HG02642 (cell line): ENCODE measurements around the gene CD82.
A peak's percentile ranks its signal among the peaks of the same experiment; 100 is the strongest.
"Not testable (repeated sequence)": the region's sequence is repeated elsewhere in the genome, so short reads cannot be mapped to it uniquely, and the experiment has no call there.

ENCODE experiments used
- ATAC-seq: cut with Tn5 transposase; IDR thresholded peaks from one replicate; pipeline ENCODE4 v1.9.1; 2021; ENCODE audit warnings: mild to moderate bottlenecking; ENCODE audit not compliant: unreplicated experiment, poor library complexity

Gene CD82

DNA sequence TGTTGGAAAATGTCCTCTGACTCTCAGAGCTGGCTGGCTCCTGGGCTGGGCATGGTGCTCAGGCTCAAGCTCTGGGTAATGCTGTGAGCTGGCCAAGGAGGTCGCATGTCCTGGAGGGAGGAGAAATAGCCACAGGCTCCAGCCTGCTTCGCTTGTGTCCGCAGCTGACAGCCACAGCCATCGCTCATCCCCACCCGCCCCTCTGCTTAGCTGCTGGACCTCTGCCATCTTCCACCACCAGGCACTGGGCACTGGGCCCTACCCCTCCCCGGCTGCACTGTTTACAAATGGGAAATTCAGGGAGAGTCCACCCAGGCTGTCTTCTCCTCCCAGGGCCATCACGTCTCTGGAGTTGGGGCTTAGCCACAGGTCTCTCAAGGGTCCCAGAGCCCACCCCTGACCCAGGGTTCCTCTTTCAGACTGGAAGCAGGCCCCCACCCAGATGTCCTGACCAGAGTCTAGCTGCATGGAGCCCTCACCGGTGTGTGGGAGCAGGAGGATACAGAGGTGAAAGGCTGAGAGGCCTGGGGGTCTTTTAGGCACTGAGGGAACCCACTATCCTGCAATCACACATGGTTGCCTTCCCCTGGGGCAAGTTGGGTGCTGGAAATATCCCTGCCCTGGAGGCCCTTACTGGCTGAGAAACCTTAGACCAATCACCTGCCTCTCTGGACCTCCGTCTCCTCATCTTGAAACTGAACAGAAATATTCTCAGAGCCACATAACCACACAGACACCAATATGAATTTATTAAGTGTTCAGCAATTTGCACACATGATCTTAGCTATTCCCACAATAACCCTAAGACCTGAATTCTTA is 62.7 kb downstream of the CD82 start:
- ATAC-seq, result peak; percentile 60

DNA sequence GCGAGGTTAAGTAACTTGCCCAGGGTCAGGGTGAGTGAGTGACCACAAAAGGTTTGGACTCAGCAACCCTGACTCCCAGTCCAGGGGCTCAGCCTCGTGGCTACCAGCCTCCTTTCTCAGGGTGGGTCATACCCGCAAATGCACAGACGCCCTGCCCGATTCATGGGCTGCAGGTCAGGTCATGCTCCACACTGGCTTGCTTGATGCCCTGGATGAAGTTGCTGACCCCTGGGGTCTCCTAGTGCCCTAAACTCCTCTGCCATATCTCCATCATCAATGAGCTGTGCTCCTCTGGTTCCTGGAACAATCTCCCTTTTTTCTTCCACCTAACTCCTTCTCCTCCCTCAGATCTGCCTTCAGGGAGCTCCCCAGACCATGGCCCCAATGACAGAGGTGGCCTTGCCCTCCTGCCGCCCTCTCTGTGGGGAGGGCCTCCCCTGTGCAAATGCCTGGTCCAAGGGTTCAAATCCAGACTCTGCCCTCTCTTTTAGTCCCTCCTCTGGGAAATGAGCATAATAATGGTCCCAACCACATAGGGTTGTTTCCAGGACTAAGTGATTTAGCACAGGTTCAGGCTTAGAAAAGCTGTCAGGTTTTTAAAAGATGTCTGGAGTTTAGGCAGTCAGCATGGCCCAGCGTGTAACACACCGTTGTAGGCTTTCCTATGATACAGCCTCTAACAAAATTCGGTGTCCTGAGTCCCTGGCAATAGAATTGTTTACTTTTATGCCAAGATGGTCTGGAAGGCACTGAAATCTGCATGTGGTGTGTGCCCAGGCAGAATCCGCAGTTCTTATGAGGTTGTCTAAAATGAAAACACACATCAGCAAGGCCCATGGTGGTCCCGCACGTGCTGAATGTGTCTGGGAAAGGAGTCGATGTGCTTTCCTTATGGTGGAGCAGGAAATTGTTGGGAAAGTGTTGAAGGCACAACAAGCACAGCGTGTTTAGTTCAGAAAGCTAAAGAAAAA is 63.6 kb downstream of the CD82 start:
- ATAC-seq, result peak; percentile 9

DNA sequence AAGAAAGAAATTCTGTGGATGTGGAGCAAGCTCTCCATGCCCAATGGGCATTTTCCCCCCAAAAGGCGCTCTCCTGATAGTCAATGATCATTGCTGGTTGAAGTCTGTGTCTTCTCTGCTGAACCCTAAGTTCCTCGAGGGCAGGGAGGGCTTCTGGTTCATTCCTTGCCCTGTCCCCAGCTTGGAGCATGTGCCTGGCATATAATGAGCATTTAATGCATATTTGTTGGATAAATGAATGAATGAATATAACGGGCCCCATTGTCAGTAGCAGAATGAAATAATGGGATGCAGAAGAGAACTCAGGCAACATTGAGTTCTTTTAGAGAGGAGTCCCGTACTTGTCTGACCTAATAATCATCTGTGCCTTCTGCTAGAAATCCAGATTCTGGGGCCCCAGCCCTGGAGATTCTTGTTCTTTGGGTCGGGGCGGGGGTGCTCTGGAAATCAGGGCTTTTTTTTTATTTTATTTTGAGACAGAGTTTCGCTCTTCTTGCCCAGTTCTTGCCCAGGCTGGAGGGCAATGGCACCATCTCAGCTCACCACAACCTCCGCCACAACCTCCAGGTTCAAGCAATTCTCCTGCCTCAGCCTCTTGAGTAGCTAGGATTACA is 64.4 kb downstream of the CD82 start:
- ATAC-seq, result no peak

DNA sequence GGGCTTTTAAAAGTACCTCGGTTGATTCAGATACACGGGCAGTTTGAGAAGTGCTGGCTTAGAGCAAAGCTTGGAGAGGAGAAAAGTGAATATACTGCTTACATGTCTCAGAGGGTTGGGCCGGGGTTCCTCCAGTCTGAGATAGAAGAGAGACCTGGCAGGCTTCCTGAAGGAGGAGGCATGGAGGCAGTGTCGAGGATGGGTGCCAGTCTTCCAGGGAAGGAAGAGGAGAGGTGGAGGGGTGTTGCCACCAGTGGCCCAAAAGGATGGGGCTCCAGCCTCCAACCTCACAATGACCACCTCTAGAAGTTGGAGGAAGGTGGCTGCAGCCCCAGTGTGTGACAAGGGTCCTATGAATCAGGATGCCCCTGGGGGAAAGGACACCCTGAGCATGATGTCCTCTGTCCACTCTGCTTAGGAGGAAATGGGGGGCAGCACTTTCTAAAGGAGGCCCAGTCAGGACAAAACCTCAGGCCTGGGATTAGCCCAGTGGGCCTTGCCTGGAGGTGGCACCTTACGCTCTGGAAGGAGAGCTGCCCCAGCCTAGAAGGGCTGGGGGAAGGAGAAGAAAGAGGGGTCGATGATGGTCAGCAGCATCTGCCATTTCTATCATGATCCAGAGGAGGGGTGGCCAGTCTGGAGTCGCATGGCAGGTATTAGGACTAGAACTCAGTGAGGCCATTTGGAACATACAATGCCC is 65.2 kb downstream of the CD82 start:
- no peak for ATAC-seq

DNA sequence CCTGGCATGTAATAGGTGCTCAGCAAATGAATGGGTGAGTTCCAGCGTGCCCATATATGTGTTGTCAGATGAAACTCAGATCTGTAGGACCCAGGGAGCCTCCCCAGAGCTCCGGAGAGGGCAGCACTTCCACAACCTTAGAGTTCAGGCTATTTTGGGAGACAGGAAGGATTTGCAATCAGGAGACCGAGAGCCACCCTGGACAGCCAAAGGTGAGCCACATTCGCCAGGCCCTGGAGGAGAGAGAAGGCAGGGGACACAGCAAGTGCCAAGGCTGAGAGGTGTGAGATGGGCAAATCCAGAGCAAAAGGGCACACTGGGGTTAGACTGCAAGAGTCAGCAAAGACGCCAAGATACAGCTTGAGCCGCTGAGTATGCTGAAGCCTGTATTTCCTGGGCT is 66.4 kb downstream of the CD82 start:
- no peak for ATAC-seq

DNA sequence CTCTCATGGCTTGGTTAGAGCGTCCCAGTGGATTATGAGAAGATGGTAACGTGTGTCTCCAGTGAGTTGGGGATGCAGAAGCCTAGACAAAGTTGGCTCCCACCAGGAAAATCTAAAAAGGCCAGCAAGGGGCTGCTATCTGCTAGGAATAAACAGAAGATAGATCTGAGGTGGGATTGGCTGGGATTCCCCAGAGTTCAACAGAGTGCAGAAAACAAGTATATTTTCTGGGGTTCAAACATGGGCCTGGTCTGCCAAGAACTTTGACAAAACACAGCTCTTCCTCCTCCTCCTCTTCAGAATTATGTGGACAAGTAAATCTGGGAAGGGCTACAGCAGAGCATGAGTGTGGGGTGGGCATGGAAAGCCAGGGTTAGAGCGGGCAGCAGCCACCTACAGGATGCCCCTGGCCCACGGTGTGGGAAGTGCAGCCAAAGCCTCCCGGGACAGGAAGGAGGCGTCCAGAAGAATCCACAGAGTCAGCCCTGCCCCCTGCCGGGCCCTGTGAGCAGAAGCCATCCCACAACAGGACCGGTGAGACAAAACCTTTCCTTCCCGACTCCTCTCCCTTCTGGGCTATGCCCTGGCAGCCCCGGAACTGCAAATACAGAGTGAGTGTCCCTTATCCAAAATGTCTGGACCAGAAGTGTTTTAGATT is 67.1 kb downstream of the CD82 start:
- ATAC-seq, result no peak

DNA sequence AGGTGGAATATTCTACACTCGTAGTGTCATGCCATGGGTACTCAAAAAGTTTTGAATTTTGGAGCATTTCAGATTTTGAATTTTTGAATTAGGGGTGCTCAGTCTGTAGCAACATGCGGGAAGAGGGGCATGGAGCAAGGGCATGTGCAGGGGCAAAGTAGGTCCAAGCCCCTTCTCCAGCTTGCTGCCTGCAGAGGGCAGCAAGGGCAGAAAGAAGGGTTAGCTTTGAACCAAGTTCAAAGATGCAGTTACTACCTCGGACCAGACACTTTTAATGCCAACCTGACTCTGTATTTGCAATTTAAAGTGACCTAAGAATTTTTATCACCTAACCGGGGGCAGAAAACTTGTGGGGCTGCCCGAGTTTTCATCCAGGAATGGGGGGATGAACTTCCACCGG is 68.2 kb downstream of the CD82 start:
- no peak for ATAC-seq

DNA sequence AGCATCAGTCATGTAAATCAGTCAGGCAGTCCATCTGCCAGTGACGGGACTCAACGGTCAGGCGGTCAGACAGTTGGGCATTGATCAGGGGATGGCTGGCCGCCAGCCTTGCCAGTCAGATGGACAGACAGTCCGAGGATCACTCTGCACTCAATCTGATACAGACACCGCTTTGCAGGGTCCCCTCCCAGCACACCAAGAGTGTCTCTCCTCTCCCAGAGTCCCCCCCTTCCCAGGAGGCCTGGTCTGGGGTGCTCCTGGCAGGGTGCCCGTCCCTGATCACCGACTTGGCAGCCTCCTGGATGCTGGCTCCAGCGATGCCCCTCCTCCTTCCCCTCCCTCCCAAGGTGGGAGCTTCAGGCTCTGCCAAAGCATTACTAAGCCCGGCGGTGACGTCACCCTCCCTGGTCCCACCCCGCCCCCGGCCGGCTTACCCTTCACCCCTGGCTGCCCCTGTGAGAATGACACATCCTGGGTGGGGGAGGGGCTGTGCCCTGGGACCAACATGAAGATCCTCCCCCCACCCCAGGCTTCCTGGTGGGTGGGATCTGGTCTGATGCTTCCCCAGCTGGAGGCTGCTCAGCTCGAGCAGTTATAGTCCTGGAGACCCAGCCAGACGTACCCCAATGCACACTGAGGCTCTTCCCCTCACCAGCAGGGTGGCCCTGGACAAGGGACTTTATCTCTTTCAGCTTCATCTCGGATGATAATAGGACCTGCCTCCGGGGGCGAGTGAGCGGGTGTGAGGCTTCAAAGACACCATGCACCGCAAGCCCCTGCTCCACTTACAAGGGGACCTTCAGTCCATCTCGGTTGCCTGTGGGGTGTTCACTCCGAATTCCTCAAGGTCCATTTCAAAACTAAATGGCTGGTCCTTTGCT is 69.2 kb downstream of the CD82 start:
- ATAC-seq, result no peak

DNA sequence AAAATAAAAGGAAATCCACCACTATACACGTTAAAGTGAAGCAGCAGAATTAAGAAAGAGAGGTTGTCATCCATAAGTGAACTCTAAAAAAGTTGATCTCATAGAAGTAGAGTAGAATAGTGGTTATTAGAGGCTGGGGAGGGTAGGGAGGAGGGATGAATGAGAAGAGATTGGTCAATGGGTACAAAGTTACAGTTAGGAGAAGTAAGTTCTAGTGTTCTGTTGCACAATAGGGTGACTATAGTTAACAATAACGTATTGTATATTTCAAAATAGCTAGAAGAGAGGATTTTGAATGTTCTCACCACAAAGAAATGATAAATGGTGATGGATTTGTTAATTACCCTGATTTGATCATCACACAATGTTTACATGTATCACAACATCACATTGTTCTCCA is 72.0 kb downstream of the CD82 start:
- ATAC-seq, result no peak

DNA sequence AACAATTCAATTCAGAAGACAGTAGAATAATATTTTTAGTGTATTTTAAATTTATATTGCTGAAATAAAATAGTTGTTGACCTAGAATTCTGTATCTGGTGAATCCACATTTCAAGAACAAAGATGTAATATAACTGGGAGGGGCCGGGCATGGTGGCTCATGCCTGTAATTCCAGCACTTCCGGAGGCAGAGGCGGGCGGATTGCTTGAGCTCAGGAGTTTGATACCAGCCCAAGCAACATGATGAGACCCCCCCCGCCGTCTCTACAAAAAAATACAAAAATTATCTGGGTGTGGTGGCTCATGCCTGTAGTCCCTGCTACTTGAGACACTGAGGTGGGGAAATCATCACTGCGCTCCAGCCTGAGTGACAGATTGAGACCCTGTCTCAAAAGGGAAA is 72.6 kb downstream of the CD82 start:
- ATAC-seq, result no peak

DNA sequence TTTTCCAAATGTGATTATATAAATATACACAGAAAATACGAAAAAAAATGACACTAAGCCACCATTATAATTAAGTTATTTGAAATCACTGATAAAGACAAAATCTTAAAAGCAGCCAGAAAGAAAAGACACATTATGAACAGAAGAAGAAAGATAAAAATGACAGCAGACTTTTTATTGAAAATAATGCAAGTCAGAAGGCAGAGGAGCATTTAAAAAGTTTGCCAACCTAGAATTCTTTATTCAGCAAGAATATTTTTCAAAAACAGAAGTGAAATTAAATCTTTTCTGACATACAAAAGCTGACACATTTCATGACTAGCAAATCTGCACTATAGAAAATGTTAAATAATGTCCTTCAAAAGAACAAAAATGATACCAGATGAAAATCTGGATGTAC is 77.8 kb downstream of the CD82 start:
- no peak for ATAC-seq

DNA sequence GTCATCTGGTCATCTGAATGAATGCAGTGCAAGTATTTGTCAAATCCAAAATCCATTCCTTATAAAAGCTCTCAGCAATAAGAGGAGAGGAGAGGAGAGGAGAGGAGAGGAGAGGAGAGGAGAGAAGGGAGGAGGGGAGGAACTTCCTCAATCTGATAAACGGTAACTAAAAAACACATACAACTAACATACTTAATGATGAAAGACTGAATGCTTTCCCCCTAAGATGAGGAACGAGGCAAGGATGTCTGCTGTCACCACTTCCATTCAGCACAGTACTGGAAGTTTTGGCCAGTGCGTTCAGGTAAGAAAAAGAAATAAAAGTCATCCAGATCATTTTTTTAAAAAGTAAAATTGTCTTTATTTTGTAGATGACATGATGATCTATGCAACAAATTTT is 80.4 kb downstream of the CD82 start:
- no peak for ATAC-seq

DNA sequence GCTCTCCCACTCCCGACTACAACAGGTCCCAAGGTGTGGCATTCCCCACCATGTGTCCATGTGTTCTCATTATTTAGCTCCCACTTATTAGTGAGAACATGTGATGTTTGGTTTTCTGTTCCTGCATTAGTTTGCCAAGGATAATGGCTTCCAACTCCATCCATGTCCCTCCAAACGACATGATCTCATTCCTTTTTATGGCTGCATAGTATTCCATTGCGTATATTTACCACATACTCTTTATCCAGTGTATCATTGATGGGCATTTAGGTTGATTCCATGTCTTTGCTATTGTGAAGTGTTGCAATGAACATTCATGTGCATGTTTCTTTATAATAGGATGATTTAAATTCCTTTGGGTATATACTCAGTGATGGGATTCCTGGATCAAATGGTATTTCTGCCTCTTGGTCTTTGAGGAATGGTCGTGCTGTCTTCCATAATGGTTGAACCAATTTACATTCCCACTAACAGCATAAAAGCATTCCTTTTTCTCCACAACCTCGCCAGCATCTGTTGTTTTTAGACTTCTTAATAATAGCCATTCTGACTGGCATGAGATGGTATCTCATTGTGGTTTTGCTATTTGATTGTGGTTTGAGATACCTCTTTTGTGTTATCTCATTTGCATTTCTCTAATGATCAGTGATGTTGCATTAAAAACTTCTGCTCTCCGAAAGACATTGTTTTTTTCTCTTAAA is 81.9 kb downstream of the CD82 start:
- ATAC-seq, result not testable (repeated sequence)

DNA sequence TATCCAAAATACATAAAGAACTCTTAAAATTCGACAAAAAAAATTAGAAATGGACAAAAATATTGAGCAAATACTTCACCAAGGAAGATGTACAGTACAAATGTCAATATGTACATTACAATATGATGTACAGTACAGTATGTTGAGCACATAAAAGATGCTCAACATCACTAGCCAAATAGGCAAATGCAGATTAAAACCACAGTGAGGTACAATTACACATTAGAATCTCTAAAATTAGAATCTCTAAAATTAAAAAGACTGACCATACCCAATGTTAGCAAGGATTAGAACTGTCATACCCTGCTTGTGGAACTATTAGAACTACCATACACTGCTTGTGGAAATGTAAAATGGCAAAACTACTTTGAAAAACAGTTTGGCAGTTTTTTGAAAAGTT is 82.6 kb downstream of the CD82 start:
- ATAC-seq, result no peak

DNA sequence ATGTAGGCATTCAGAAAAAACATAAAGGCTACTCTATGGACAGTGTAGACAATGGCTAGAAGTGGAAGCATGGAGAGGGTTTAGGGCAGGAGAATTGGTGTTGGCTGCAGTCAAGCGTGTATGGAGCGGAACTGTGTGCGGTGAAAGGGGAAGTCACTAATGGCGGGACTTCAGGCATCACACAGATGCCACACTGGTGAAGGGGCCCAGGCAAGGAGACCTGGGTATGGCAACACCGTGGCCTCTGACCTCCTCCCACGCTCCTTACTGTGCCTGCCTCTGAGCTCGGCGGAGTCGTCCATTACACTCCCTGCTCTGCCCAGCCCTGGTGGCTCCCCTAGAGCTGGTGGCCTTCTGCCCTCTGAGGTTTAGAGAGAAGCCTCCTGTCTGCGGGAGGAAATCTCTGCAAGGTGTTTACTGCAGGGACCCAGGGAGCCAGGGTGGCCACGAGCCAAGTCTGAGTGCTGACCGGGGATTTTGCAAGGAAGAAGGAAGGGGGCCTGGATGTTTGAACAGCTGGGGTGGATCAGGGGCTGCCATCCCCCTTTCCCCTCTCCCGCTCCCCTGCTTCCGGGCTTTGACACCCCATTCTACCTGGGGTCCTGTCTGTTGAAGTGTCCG is 86.2 kb downstream of the CD82 start:
- ATAC-seq, result no peak

DNA sequence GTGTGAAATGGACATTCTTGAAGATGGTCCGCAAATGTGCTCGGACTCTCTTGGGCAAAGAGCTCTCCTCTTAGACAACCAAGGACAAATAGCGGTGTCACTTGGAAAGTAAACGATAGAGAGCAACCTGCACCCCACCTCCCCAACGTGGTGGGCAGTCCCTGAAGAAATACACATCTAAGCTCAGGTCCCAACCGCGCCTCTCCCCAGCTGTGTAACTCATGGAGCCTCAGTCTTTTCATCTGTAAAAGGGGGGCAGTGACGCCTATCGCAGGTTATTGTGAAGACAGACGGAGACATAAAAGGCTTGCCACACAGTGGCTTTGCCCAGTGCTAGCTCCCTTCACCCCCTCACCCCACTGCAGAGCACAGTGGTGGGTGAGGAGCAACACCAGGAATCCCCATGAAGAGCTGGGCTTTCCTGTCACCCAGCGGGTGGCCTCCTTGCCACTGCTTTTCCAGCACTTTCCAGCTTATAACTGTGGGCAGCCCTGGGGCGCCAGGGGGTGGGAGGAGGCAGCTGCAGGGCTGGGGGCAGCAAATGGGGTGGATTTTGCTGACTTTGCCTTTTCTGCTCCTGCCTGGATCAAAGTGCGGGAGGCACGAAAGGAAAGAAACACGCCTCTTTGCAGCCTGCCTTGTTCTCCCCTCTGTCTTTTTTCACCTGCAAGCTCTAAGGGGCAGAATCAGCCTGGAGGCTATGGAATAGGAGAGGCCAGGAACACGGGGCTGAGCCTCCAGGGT is 87.6 kb downstream of the CD82 start:
- ATAC-seq, result no peak

DNA sequence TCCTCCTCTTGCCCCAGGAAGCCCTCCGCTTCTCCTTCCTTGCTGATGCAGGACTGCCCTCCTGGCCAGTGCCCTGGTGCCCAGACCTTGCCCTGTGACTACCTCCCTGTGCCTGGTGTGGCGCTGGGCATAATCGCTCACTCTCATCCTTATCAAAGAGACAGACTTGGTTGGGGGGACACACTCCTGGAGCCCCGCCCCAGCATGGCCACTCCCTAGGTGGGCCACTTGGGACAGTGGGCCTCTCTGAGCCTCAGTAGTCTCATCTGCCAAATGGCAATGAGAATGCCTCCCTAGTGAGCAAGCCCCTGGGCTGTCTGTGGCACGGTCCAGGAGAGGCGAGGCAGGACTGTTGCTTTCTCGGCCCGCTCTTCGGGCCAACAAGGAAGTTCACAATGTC is 88.6 kb downstream of the CD82 start:
- ATAC-seq, result no peak
